ENCODE results near the gene HNRNPR. TPM values are rescaled to one million over a fixed set of nuclear protein-coding genes. Genes with fewer than 3 reads are reported as not detected.

HNRNPR gene
- total and polyA plus RNA-seq, 9 of the 15 experiments (the other 6 are each of a cell fraction or from before 2014, with no cell fraction given), result 80.9 to 372 (median 301) TPM

- TF ChIP-seq TSHZ1 (CRISPR knock-in tag; IDR thresholded peaks at IDR 0.05) (no peak), PTTG1 (tag; IDR thresholded peaks at IDR 0.05; ENCODE audit: low read depth) (no peak), ADNP (tag; IDR thresholded peaks at IDR 0.05) (no peak), SIN3A (IDR thresholded peaks at IDR 0.05; ENCODE audit: borderline replicate concordance in 2 of 2, control insufficient read depth in 1 of 2, low read depth in 2 of 2, low read length in 2 of 2) (0 out of 4 replicates have a peak, but pooled peaks of 1 of the 2 experiments have one; percentile 11), FOXP1 (CRISPR knock-in tag; IDR thresholded peaks at IDR 0.05) (0 out of 2 replicates have a peak, but pooled peaks have one; percentile 51), BRCA1 (IDR thresholded peaks at IDR 0.05) (no peak), BRCA1 (CRISPR knock-in tag; IDR thresholded peaks at IDR 0.05) (no peak), BCLAF1 (IDR thresholded peaks at IDR 0.05; ENCODE audit: borderline replicate concordance in 1 of 2, control insufficient read depth in 1 of 2, low read depth in 2 of 2, low read length in 1 of 2) (no peak), ELF2 (CRISPR knock-in tag; IDR thresholded peaks at IDR 0.05) (no peak), GABPB1 (CRISPR knock-in tag; IDR thresholded peaks at IDR 0.05) (no peak; the same call in 1 of the 2 replicates), ZNF395 (CRISPR knock-in tag; IDR thresholded peaks at IDR 0.05) (peak; percentile 10; the same call in 1 of the 2 replicates), RAD51 (IDR thresholded peaks at IDR 0.05; ENCODE audit: borderline replicate concordance, low read depth) (0 out of 2 replicates have a peak, but pooled peaks have one; percentile 8), ARHGAP35 (IDR thresholded peaks at IDR 0.05; ENCODE audit: partially characterized antibody) (no peak), RUNX1 (IDR thresholded peaks at IDR 0.05; ENCODE audit: low read depth) (no peak), L3MBTL2 (IDR thresholded peaks at IDR 0.05) (peak; percentile 84)
Measured at GRCh38 chr1:23343221-23344110, 618 bp downstream of the HNRNPR start (continued).

Measured in K562 (cell line).